NCI-H146 treated with DMSO at 0.1 percent for 48 hours (cell line): ENCODE measurements around the gene DTX3L.

ENCODE experiments used
- DNase-seq: peaks from one replicate; lab custom pipeline; 2025; ENCODE audit not compliant: unreplicated experiment; lab: John Stamatoyannopoulos, UW

DTX3L gene

DNA sequence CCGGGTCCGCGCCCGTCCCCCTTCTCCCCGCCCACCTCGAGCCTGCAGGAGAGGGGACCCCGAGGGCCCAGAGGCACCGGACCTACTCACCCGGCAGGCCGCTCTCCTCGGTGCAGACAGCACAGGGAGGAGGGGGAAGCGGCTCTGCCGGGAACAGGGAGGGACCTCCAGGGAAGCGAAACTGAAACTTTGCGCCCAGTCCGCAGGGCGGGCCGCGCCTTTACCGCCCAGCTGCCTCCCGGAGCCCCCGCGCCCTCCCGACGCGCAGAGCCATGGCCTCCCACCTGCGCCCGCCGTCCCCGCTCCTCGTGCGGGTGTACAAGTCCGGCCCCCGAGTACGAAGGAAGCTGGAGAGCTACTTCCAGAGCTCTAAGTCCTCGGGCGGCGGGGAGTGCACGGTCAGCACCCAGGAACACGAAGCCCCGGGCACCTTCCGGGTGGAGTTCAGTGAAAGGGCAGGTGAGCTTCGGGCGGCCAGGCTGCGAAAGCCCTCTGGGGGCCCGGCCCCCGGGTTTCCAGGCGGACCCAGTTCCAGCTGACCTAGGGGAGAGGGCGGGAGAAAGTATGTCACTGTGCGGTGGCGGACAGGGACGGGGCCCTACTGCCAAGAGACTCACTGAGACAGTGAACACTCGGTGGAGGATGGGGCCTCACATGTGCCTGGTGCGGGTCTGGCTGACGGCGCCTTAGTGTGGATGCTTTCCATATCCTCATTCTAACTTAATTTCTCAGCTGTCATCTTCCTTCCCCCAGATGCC, at the start of gene DTX3L, which contains the start of gene PARP9:
DTX3L (plus strand) TSS at position 184 of the 758 bp plus-strand sequence; CDS start at position 273, 89 bp downstream.
PARP9 (minus strand) TSS at position 146 of the 758 bp plus-strand sequence. CDS start 4,680 bp downstream, outside the sequence.
- DNase-seq, result peak; percentile 85

GRCh38 chr3:122515020-122515468, 49.1 kb upstream of the DTX3L start:
- no peak for DNase-seq

DNA sequence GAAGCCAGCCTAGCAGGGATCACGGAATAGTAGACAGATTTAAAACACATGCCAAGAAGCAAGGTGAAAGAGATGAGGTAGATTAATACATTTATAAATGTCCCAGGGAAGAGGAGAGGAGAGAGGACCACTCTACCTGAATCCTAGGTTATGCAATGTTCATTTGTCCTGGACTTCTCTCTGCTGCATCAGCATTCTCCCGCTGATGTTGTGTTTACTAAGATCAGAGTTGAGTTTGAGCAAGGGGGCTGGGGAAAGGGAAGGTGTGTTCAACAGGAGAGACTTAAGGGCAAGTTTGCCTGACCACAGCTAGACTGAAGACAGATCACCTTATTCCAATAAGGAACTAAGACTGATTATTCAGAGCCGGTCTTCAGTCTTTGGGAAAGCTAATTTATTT, 48.3 kb upstream of the DTX3L start:
- no peak for DNase-seq

- no peak for DNase-seq
Observed at GRCh38 chr3:122516846-122517360, 47.2 kb upstream of the DTX3L start.

DNA sequence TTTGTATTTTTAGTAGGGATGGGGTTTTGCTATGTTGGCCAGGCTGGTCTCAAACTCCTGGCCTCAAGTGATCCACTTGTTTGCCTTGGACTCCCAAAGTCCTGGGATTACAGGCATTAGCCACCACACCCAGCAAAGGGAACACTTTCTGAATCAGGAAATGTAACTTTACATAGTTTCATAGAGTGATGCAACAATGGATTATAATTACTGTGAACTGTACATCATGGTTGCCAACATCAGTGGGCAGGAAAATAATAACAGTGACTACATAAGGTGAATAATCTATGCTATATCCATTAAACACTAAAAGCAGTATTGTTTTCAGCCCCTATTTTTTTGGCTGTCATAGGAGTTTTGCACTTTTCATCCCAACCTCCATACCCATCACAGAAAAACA, 44.4 kb upstream of the DTX3L start:
- DNase-seq, result no peak

DNA sequence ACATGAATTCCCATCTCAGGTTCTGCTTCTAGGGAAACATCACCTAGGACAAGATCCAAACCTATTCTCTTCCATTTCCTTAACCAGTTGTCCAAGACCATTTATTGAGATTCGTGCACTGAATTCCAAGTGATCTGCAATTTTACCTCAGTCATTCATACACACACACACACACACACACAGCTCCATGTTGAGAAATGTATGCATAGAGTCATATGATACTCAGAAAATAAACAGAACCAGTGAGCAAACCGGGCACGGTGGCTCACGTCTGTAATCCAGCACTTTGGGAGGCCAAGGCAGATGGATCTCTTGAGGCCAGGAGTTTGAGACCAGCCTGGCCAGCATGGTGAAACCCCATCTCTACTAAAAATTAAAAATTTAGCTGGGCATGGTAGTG, 43.3 kb upstream of the DTX3L start:
- DNase-seq, result no peak

DNA sequence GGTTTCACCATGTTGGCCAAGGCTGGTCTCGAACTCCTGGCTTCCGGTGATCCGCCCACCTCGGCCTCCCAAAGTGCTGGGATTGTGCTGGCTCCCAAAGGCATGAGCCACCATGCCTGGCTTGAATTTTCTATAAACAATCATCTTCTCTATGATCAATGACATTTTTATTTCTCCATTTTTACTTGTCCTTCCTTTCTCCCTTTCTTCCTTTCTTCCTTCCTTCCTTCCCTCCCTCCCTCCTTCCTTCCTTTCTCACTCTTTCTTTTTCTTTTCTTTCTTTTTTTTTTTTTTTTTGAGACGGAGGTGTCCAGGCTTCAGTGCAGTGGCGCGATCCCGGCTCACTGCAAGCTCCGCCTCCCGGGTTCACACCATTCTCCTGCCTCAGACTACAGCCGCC, 40.8 kb upstream of the DTX3L start:
- no peak for DNase-seq

- no peak for DNase-seq
Observed at GRCh38 chr3:122530164-122530563, 34.0 kb upstream of the DTX3L start.

DNA sequence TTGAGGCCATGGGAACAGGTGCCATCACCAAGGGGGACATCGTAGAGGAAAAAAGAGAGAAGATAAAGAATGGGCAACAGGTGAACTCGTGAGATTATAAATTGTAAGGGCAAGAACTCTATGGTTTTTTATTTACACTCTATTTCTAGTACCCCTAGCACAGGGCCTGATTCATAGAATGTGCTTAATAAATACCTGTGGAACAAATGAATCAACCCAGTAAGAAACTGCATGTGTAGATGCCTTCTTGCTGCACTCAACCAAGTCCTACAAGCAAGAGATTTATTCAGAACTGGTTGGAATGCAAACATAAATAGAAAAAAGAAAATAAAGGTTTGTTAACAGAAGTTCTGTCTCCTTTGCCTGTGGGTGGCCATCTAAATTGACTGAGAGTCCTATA, 30.7 kb upstream of the DTX3L start:
- DNase-seq, result no peak

DNA sequence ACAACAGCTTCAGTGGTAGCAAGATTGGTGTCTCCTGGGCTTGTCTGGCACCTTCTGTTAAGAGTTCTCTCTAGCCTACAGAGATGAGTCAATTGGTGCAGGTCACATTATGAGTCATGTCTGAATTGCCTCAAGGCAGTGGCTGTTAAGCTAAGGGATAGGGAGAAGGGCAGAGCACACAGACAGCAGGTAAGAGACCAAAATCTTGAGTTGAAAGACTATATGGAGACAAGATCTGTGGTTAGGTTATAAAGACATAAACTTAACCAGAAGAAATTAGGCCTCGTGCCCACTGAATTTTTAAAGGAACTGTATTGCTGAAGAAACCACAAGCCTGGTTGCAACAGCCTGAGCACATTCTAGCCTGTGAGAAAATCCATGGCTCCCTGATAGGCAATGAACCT, 30.2 kb upstream of the DTX3L start:
- DNase-seq, result no peak

DNA sequence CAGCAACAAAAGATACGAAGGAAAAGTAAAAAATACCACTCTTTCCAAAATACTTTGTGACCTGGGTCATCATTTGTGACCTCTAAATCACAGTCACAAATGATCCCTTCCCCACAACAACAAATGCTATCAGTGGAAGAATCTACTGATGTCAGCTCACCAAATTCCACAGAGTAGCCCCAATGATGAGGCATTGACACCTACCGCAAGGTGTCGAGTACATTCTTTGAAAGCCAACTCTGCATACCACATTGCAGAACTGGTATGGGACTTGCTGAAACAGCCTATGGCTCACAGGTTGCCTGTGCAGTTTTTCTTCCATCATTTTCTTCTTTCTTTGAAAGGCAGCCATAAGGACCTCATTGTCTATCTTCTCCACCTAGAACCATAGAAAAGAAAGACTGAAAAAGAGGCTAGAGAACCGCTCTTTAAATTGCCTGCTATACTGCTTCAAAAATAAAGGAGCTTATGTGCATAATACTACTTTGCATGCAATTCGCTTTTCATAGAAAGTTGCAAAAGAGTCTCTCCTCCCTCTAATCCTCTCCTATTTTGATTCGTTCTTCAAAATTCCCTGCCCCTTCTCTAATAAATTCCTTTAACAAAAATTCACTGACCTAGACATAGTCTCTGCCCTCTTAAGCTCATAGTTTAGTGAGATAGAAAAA, 28.0 kb upstream of the DTX3L start:
- DNase-seq, result no peak

- DNase-seq, result no peak
Observed at GRCh38 chr3:122536632-122537001, 27.5 kb upstream of the DTX3L start.

DNA sequence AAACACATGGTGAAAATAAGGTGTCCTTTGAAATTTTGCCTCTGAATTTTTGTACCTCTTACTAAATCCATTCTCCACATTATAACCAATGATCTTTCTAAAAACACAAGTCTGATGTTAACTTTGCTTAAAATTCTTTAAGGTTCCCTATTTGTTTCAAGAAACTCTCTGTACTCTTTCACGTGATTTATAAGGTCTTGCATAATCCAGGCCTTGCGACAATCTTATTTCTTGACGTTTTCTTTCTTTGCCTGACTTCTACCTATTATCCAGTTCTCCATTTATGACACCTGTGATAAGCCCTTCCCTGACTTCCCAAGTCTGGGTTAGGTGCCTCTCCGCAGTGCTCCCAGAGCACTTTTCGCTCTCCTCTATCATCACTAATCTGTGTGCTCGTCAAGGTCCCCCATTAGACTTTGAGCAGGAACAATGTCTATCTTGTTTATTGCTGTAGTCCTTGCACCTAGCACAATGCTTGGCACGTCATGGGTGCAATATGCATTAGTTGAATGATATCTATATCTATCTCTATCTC, 25.1 kb upstream of the DTX3L start:
- no peak for DNase-seq

DNA sequence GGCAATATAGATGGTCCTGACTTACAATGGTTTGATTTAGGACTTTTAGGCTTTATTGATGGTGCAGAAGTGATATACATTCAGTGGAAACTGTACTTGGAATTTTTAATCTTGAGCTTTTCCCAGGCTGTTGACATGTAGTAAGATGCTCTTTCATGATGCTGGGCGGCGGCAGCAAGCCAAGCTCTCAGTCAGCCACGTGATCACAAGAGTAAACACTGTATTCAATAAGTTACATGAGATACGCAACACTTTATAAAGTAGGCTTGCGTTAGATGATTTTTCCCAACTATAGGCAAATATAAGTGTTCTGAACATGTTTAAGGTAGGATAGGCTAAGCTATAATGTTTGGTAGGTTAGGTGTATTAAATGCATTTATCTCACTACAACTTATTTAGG, 18.0 kb upstream of the DTX3L start:
- DNase-seq, result no peak

- DNase-seq, result no peak
Observed at GRCh38 chr3:122548076-122548475, 16.1 kb upstream of the DTX3L start.

- DNase-seq, result no peak
Observed at GRCh38 chr3:122548619-122549018, 15.5 kb upstream of the DTX3L start.

DNA sequence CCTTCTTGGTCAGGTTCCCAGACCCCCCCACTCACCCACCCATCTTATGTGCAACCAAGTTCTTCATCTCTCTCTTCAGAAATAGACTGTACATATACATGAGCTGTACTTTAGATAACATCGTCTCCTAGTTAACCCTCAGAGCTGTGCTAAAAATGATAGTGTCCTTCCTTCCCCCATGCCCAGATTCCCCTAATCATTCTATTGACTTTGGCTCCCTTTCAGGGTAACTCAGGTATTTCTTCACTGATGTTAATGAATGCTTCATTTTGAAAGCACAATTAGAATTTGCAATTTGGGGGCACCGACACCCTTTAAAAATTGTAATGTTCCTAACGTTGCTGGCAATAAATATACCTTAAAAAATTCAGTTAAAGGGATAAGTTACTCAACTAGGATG, 11.0 kb upstream of the DTX3L start:
- DNase-seq, result no peak

- no peak for DNase-seq
Observed at GRCh38 chr3:122555275-122556071, 8.7 kb upstream of the DTX3L start.

GRCh38 chr3:122557356-122557755, 6.8 kb upstream of the DTX3L start:
- no peak for DNase-seq

GRCh38 chr3:122558605-122559004, 5.5 kb upstream of the DTX3L start:
- DNase-seq, result no peak

GRCh38 chr3:122559906-122560305, 4.2 kb upstream of the DTX3L start:
- DNase-seq, result no peak
